Lung (tissue), 12 donors: Measurements from ENCODE around the gene NUF2. TPM values are rescaled to one million over a fixed set of nuclear protein-coding genes. Genes with fewer than 3 reads are reported as not detected.
A peak's percentile ranks its signal among the peaks of the same experiment; 100 is the strongest.

Source experiments
- ATAC-seq: fragments of 200-7000 bp; cut with Tn5 transposase; one replicate; pipeline ENCODE4 v1.9.1; 2020; ENCODE audit warnings: moderate number of reproducible peaks; ENCODE audit not compliant: insufficient read depth, low FRiP score
- DNase-seq, 3 donors: peaks; one replicate each; pipeline ENCODE4 v3.0.0-alpha.2; 2013 to 2017
- H3K27ac ChIP-seq, 2 donors: one replicate each; pipeline ENCODE4 v1.5.1; 2013; ENCODE audit warnings: mild to moderate bottlenecking in 2 of 2, moderate library complexity in 2 of 2, control low read depth in 1 of 2, inconsistent platforms in 1 of 2, low read depth in 1 of 2, low read length in 1 of 2
- H3K27me3 ChIP-seq, 3 donors: one replicate each; pipeline ENCODE4 v1.5.1; 2013; ENCODE audit warnings: low read length in 2 of 3; ENCODE audit not compliant: control insufficient read depth in 3 of 3, insufficient read depth in 3 of 3
- H3K36me3 ChIP-seq, 4 donors: one replicate each; pipeline ENCODE4 v1.5.1; 2013; ENCODE audit warnings: low read length in 4 of 4, mild to moderate bottlenecking in 1 of 4, moderate library complexity in 1 of 4; ENCODE audit not compliant: control insufficient read depth in 4 of 4, insufficient read depth in 4 of 4
- H3K4me1 ChIP-seq, 5 donors: one replicate each; pipeline ENCODE4 v1.5.1; 2013; ENCODE audit warnings: low read length in 5 of 5, mild to moderate bottlenecking in 2 of 5, moderate library complexity in 1 of 5; ENCODE audit not compliant: control insufficient read depth in 5 of 5, insufficient read depth in 5 of 5
- H3K4me3 ChIP-seq: one replicate; pipeline ENCODE4 v1.5.1; 2013; ENCODE audit warnings: mild to moderate bottlenecking, control low read depth, moderate library complexity
- H3K9ac ChIP-seq, 2 donors: one replicate each; pipeline ENCODE4 v1.5.1; 2013; ENCODE audit warnings: low read length in 2 of 2, control low read depth in 1 of 2; ENCODE audit not compliant: insufficient read depth in 1 of 2
- H3K9me3 ChIP-seq, 4 donors: one replicate each; pipeline ENCODE4 v1.5.1; 2013; ENCODE audit warnings: low read length in 3 of 4, mild to moderate bottlenecking in 1 of 4, moderate library complexity in 1 of 4; ENCODE audit not compliant: control insufficient read depth in 4 of 4, insufficient read depth in 3 of 4
- WGBS, 2 donors: extraction: QIAGEN DNeasy Blood & Tissue Kit; methylation state at CpG; one replicate each; pipeline ENCODE4 v1.1.7; 2013; 5-methylcytosine and 5-hydroxymethylcytosine counted together
- polyA plus RNA-seq, 2 donors: library from polyadenylated mRNA; stranded (reverse); fragments of 200-250 nt; gene quantifications; one replicate each; pipeline ENCODE4 v1.2.1, GENCODE V29; 2013
- total RNA-seq, 2 donors: library from RNA; depleted of rRNA in 1 of 2; stranded (reverse); fragments of >200 nt in 1 of 2; gene quantifications; one replicate each; pipeline ENCODE4 v1.2.1, GENCODE V29; 2014 to 2021
- TF ChIP-seq, protein P1 (sequence below): IDR thresholded peaks from 2 replicates; pipeline ENCODE4 v1.5.1; 2012; ENCODE audit warnings: mild to moderate bottlenecking; ENCODE audit errors: control extremely low read depth, extremely low read depth
- donor health status: control.
- donor health status: control.
- donor health status: Bipolar disorder and iron deficiency.
- donor health status: healthy.
- donor health status: DM: yes; HTN: yes; CAD: no.

NUF2 gene
- total and polyA plus RNA-seq, 4 donors = 1.2 to 7.2 (median 2.2) TPM

GRCh38 chr1:163367721-163368120 lies 46.0 kb downstream of the NUF2 start:
- no peaks in the 10 kb centered on the region for H3K36me3 ChIP-seq
- ATAC-seq = no peak
- H3K4me1 ChIP-seq = peaks cover 0 to 6% (median 0%) of the 10 kb centered on the region in 5 donors
- peaks cover 0 to 3% (median 0%) of the 10 kb centered on the region in 3 donors for H3K27me3 ChIP-seq
- TF ChIP-seq, protein P1, sequence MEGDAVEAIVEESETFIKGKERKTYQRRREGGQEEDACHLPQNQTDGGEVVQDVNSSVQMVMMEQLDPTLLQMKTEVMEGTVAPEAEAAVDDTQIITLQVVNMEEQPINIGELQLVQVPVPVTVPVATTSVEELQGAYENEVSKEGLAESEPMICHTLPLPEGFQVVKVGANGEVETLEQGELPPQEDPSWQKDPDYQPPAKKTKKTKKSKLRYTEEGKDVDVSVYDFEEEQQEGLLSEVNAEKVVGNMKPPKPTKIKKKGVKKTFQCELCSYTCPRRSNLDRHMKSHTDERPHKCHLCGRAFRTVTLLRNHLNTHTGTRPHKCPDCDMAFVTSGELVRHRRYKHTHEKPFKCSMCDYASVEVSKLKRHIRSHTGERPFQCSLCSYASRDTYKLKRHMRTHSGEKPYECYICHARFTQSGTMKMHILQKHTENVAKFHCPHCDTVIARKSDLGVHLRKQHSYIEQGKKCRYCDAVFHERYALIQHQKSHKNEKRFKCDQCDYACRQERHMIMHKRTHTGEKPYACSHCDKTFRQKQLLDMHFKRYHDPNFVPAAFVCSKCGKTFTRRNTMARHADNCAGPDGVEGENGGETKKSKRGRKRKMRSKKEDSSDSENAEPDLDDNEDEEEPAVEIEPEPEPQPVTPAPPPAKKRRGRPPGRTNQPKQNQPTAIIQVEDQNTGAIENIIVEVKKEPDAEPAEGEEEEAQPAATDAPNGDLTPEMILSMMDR = no peak
- H3K27ac ChIP-seq = no peak overlapping the region
- no peaks in the 10 kb centered on the region for H3K9me3 ChIP-seq
- DNase-seq = no peak
- H3K9ac ChIP-seq = no peak overlapping the region
- H3K4me3 ChIP-seq = no peak overlapping the region
- 78 to 87% methylated on average over 4 of the region's 4 CpGs for WGBS, 2 donors

GRCh38 chr1:163372576-163372975 lies 50.8 kb downstream of the NUF2 start:
- Histone ChIP-seq H3K9ac (no peak overlapping the region), H3K36me3 (no peaks in the 10 kb centered on the region), H3K9me3 (no peaks in the 10 kb centered on the region), H3K4me1 (peaks cover 0 to 5% (median 0%) of the 10 kb centered on the region in 5 donors), H3K4me3 (no peak overlapping the region), H3K27ac (no peak overlapping the region), H3K27me3 (no peaks in the 10 kb centered on the region)
- WGBS, 2 donors = 82 to 84% methylated on average over 1 of the region's 1 CpG
- ATAC-seq = no peak
- DNase-seq = peak in 1 of 3 donors; percentile 17
- TF ChIP-seq, protein P1 = no peak

DNA sequence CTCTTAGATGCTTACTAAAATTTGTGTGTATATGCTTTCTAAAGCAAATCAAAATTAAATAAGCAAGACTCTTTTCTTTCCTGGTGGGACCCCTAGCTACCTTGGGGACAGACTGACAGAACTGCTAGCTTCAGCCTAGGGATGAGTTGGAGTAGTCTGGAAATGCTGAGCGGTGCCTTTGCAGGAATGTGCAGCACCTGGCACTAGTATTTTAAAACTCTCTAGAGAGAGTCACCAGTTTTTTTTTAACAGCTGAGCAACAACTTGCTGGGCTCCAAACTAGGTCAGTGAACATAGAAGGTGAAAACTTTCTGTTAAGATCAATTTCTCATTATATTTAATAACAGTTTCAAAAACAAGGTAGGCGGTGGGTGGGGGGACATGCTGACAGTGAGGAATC lies 56.8 kb downstream of the NUF2 start:
- Histone ChIP-seq H3K27me3 (no peaks in the 10 kb centered on the region), H3K9ac (no peak overlapping the region), H3K9me3 (no peaks in the 10 kb centered on the region), H3K27ac (no peak overlapping the region), H3K4me1 (peaks cover 0 to 14% (median 5%) of the 10 kb centered on the region in 5 donors), H3K36me3 (no peaks in the 10 kb centered on the region), H3K4me3 (no peak overlapping the region)
- no peak for DNase-seq
- ATAC-seq = no peak
- 90 to 92% methylated on average over 2 of the region's 2 CpGs for WGBS, 2 donors
- TF ChIP-seq, protein P1 = no peak

DNA sequence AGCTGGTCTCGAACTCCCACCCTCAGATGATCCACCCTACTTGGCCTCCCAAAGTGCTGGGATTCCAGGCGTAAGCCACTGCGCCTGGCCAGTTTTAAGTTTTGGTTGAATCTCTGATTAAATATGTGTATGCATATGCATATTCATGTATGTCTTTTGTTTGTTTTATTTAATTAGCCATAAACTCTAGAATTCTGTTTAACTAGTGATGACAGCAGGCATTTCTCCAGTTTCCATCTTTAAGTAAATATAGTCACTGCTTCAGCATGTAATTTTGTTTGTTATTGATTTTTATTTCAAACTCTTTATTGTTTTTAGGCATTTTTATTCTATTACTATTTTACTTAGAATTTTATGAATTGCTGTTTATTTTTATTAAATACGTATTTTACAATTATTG lies 58.0 kb downstream of the NUF2 start:
- TF ChIP-seq, protein P1 = no peak
- H3K27ac ChIP-seq = no peak overlapping the region
- H3K4me1 ChIP-seq = peaks cover 0 to 14% (median 5%) of the 10 kb centered on the region in 5 donors
- DNase-seq (no peak), ATAC-seq (no peak)
- H3K9me3 ChIP-seq = no peaks in the 10 kb centered on the region
- no peak overlapping the region for H3K9ac ChIP-seq
- 90 to 94% methylated on average over 4 of the region's 4 CpGs for WGBS, 2 donors
- no peaks in the 10 kb centered on the region for H3K27me3 ChIP-seq
- H3K36me3 ChIP-seq = no peaks in the 10 kb centered on the region
- no peak overlapping the region for H3K4me3 ChIP-seq
